Heart right ventricle (tissue), 16 donors: Measurements from ENCODE around the gene GSTM2. TPM values are rescaled to one million over a fixed set of nuclear protein-coding genes. Genes with fewer than 3 reads are reported as not detected.

Source experiments
- ATAC-seq, 8 donors: fragments of 200-7000 bp; cut with Tn5 transposase; one replicate each; pipeline ENCODE4 v1.9.1; 2020; ENCODE audit warnings: mild to moderate bottlenecking in 8 of 8, moderate library complexity in 8 of 8, moderate number of reproducible peaks in 1 of 8
- DNase-seq, 2 donors: peaks; one replicate each; pipeline ENCODE4 v3.0.0-alpha.2; 2020
- H3K27ac ChIP-seq, 10 donors: fragments of 200-600 bp; sonication (generic) in 2 of 10; one replicate each; pipeline versions ENCODE4 v1.5.0 to v1.8.0; 2020 to 2022; ENCODE audit warnings: mild to moderate bottlenecking in 3 of 10
- H3K27me3 ChIP-seq, 7 donors: fragments of 200-600 bp; one replicate each; pipeline ENCODE4 v1.8.0; 2021 to 2022; ENCODE audit warnings: mild to moderate bottlenecking in 2 of 7
- H3K36me3 ChIP-seq, 9 donors: fragments of 200-600 bp; sonication (generic) in 1 of 9; one replicate each; pipeline versions ENCODE4 v1.5.0 to v1.8.0; 2020 to 2022; ENCODE audit warnings: mild to moderate bottlenecking in 2 of 9
- H3K4me1 ChIP-seq, 9 donors: fragments of 200-600 bp; sonication (generic) in 1 of 9; one replicate each; pipeline versions ENCODE4 v1.5.0 to v1.8.0; 2020 to 2022; ENCODE audit warnings: mild to moderate bottlenecking in 4 of 9
- H3K4me3 ChIP-seq, 10 donors: fragments of 200-600 bp; sonication (generic) in 2 of 10; one replicate each; pipeline versions ENCODE4 v1.5.0 to v1.8.0; 2020 to 2022; ENCODE audit warnings: mild to moderate bottlenecking in 7 of 10, moderate library complexity in 2 of 10
- H3K9me3 ChIP-seq, 11 donors: fragments of 200-600 bp in 10 of 11; sonication (generic) in 2 of 11; one replicate each; pipeline versions ENCODE4 v1.5.0 to v1.8.0; 2013 to 2022; ENCODE audit warnings: mild to moderate bottlenecking in 2 of 11, control low read depth in 1 of 11, moderate library complexity in 1 of 11
- CTCF ChIP-seq, 9 donors: fragments of 200-600 bp; sonication (generic) in 2 of 9; IDR thresholded peaks; one replicate each; pipeline versions ENCODE4 v1.5.0 to v1.8.0; 2021 to 2022; ENCODE audit warnings: antibody characterized with exemption in 9 of 9, mild to moderate bottlenecking in 5 of 9, moderate library complexity in 1 of 9
- WGBS, 2 donors: extraction: QIAGEN DNeasy Blood & Tissue Kit; methylation state at CpG; one replicate each; pipeline ENCODE4 v1.1.7; 2013; ENCODE audit warnings: inconsistent platforms in 1 of 2; 5-methylcytosine and 5-hydroxymethylcytosine counted together
- intact Hi-C, 10 donors: fragments of 100-400 bp; cut with DNase I; formaldehyde crosslinking; loops; one replicate each; pipeline versions ENCODE4 v1.11.1 to v1.14.2; 2022
- polyA plus RNA-seq, 2 donors: library from polyadenylated mRNA; stranded (reverse); fragments of 200-250 nt; gene quantifications; one replicate each; pipeline ENCODE4 v1.2.3, GENCODE V29; 2013
- total RNA-seq, 10 donors: library from RNA; stranded (reverse); fragmentation: NEBNext Ultra II Directional in 3 of 10; extraction: Animal tissue kit (Norgen Biotek cat#: 25700) in 3 of 10; gene quantifications; one replicate each; pipeline versions ENCODE4 v1.2.1 to v1.2.4, GENCODE V29; 2021 to 2023
- donor health status: Arrhythmogenic right ventricular cardiomyopathy.
- donor health status: ischemic (EF 13 %, LVEDD 7.1; RV severe dilation, severe dysfunction).
- donor health status: healthy with polysubstance abuse.
- donor health status: DM: no; HTN: yes; CAD: no.
- donor health status: DM: no; HTN: no; CAD: no.
- donor health status: ischemic (EF 25% LVEDD 6.9; RV normal size, moderate dysfunction).
- donor health status: ischemic (EF 25% LVEDD 5.7; RV mildly dilated, moderate dysfunction).
- donor health status: healthy.
- donor health status: DM: yes; HTN: yes; CAD: no.
- donor health status: Ischemic cardiomyopathy.
- donor health status: ischemic (EF 35%, LVEDD 5.7; RV mildly dilated, moderate dysfunction).
- donor health status: nonischemic (EF 11% LVEDD 7.7; RV severe dilation, severe dysfunction).
- donor health status: DM: yes; HTN: yes; CAD: no.
- donor health status: PGD.
- donor health status: ischemic (EF 29% LVEDD 5.4; RV normal size, mild dysfunction).
- donor health status: nonischemic (EF 23%, LVEDD 6.1; RV moderate dilation, normal function).

GSTM2 gene
- total and polyA plus RNA-seq, 12 donors = 23.1 to 113 (median 68.1) TPM

DNA sequence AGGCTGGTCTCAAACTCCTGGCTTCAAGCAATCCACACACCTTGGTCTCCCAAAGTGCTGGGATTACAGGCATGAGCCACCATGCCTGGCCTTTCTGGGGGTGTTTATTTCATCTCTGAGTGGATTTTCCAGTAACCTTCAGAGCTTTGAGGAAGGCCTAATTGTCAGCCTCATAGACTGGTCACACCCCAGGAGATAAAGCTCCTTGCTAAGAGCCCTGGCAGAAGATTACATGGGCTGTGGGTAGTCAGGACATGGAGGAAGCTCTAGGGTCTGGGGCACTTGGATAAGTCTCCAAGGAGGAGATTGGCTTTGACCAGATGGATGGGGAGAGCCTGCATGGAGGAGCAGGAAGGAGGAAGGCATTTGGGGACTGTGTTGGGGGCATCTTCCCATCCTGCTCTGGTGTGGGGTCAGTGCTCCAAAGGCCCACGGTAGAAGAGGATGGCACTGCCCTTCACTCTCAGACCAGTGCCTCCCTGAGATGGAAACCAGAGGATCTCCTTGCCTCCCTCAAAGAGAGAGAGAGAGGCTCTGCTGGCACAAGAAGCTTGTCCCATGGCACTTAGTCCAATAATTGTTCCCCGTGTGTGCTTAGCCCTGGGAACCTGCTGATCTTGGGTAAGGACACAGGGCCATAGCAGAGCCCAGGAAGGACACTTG lies 26.6 kb upstream of the GSTM2 start:
- 88% methylated on average over 2 of the region's 2 CpGs for WGBS, 2 donors
- DNase-seq (no peak), ATAC-seq (no peak)
- Histone ChIP-seq H3K9me3 (peaks cover 0 to 3% (median 0%) of the 10 kb centered on the region in 11 donors), H3K27ac (no peak overlapping the region), H3K27me3 (no peaks in the 10 kb centered on the region), H3K36me3 (no peaks in the 10 kb centered on the region), H3K4me3 (no peak overlapping the region), H3K4me1 (peaks cover 1 to 18% (median 11%) of the 10 kb centered on the region in 9 donors)
- intact Hi-C loops = loop anchor here in 8 of 10 donors (2.0 to 10.0 kb wide), 5 partner anchors 46 to 344 kb away; partner anchors contain the start of genes GSTM1 (in 4 of the 8), GNAI3 (in 3 of the 8) and AHCYL1 (in 1 of the 8)
- no peak for TF ChIP-seq CTCF (IDR thresholded peaks at IDR 0.05)

DNA sequence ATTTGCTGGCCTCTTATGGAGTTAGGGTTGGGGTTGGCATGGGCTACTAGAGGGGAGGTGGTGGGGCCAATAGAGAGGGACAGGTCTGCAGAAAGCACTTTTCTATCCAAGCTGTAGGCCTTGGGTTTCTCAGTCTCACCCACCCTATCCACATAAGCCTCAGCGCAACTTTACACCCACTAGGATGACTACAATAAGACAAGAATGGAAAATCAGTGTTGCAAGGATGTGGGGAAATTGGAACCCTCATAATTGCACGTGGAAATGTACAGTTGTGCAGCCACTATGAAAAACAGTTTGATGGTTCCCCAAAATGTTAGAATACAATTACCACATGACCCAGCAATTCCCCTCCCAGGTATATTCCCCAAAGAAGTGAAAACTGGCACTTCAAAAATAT lies 26.0 kb upstream of the GSTM2 start:
- Histone ChIP-seq H3K4me1 (peaks cover 0 to 12% (median 6%) of the 10 kb centered on the region in 9 donors), H3K27ac (no peak overlapping the region), H3K9me3 (peaks cover 0 to 6% (median 0%) of the 10 kb centered on the region in 11 donors), H3K27me3 (no peaks in the 10 kb centered on the region), H3K4me3 (no peak overlapping the region), H3K36me3 (no peaks in the 10 kb centered on the region)
- no peak for DNase-seq
- no peak for TF ChIP-seq CTCF (IDR thresholded peaks at IDR 0.05)
- intact Hi-C loops = loop anchor here (2.0 to 10.0 kb wide), 5 partner anchors 45 to 343 kb away; partner anchors contain the start of genes GSTM1 (in 4 of the 10), GNAI3 (in 3 of the 10) and AHCYL1 (in 1 of the 10)
- no peak for ATAC-seq
- 80 to 87% methylated on average over 2 of the region's 2 CpGs for WGBS, 2 donors

- no peak overlapping the region for H3K27ac ChIP-seq
- ATAC-seq (no peak), DNase-seq (no peak)
- peaks cover 0 to 6% (median 0%) of the 10 kb centered on the region in 11 donors for H3K9me3 ChIP-seq
- intact Hi-C loops = loop anchor here in 9 of 10 donors (2.0 to 10.0 kb wide), 5 partner anchors 45 to 342 kb away; partner anchors contain the start of genes GSTM1 (in 4 of the 9), GNAI3 (in 3 of the 9) and AHCYL1 (in 1 of the 9)
- peaks cover 0 to 12% (median 6%) of the 10 kb centered on the region in 9 donors for H3K4me1 ChIP-seq
- H3K4me3 ChIP-seq = no peak overlapping the region
- 73 to 77% methylated on average over 3 of the region's 3 CpGs for WGBS, 2 donors
- no peaks in the 10 kb centered on the region for H3K27me3 ChIP-seq
- TF ChIP-seq CTCF (IDR thresholded peaks at IDR 0.05) = no peak
- no peaks in the 10 kb centered on the region for H3K36me3 ChIP-seq
Measured at GRCh38 chr1:109642626-109643025, 25.2 kb upstream of the GSTM2 start.

DNA sequence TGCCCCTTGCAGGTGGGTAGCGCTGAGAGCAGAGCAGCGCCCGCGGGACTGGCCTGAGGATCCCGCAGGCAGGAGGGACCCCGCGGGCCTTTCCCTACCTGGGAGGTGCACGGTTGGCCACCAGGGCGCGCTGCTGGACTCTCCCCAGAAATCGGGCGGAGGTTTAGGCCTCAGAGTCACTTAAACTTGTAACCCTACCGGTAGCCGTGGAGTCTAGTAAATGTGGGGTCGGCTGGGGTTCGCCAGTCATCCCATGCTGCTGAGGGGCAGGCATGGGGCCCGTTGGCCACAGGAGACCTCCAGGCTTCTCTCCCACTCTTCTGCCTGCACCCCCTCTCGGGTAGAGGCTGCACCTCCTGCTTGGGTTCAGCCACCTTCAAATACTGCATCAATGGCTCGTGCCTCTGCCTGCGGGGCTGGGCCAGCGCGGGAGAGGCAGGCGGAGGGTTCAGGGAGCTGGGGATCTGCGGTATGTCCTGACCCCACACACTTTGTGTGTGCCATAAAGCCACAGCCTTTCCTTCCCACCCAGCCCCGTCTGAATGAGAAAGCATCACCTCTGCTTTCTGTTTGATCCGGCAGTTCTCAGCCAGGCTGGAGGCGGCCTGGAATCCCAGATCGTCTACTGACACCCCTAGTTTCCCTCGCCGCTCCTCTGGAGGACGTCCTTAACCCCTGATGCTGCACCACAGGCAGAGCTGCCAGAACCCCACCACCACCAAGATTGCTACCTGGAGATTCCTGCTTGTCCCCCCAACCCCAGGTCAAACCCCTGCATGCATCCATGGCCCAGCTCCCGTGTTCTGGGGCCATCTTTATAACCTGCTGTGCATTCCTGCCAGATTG lies 24.2 kb upstream of the GSTM2 start:
- H3K27me3 ChIP-seq = no peaks in the 10 kb centered on the region
- peaks cover 0 to 6% (median 0%) of the 10 kb centered on the region in 11 donors for H3K9me3 ChIP-seq
- ATAC-seq = peak; percentile 71 to 94 (median 89)
- peak; percentile 75 to 93 (median 88) for TF ChIP-seq CTCF (IDR thresholded peaks at IDR 0.05)
- peak; percentile 81 to 90 for DNase-seq
- no peak overlapping the region for H3K27ac ChIP-seq
- peak overlapping the region in 1 of 10 donors; percentile 7 for H3K4me3 ChIP-seq
- intact Hi-C loops = loop anchor here in 9 of 10 donors (2.0 to 10.0 kb wide), 5 partner anchors 44 to 341 kb away; partner anchors contain the start of genes GSTM1 (in 4 of the 9), GNAI3 (in 3 of the 9) and AHCYL1 (in 1 of the 9)
- H3K36me3 ChIP-seq = no peaks in the 10 kb centered on the region
- WGBS, 2 donors = 40% methylated on average over 32 of the region's 32 CpGs
- H3K4me1 ChIP-seq = peaks cover 0 to 12% (median 6%) of the 10 kb centered on the region in 9 donors
